ENCODE results near the gene NEUROD2.

The NEUROD2 gene

DNA sequence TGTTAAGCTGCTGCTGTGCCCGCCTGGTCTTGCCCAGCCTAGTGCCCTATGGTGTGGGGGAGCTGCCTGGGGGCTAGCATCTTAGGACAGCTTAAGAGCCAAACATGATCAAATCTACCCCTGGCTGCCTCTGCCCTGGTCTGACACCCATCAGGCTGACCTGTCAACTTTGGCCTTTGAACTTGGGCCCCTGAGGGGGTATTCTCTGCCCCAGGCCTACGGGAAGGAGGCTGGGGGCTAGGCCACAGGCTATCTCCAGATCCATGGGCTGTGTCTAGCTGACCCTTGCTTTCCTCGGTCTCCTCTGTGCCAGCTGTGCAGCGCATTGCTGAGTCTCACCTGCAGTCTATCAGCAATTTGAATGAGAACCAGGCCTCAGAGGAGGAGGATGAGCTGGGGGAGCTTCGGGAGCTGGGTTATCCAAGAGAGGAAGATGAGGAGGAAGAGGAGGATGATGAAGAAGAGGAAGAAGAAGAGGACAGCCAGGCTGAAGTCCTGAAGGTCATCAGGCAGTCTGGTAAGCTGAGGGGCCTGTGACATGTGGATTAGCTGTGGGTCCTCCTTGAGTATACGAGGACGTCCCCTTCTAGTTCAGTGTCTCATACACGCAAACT, 26.0 kb upstream of the NEUROD2 start:
- H3F3A ChIP-seq (ENCODE audit: insufficient read depth, low read length), result no peaks in the 10 kb centered on the region
- H3K27ac ChIP-seq (ENCODE audit: low read length), result no peak overlapping the region
- no peaks in the 10 kb centered on the region for H3K36me3 ChIP-seq (replicated peaks; ENCODE audit: insufficient read depth, low read length)
- no peak overlapping the region for H3K9ac ChIP-seq (ENCODE audit: low read length)
- peaks cover 9% of the 10 kb centered on the region for H3K4me1 ChIP-seq (ENCODE audit: low read length)
- no peak overlapping the region for H3K4me2 ChIP-seq (ENCODE audit: low read depth, low read length)
- H4K20me1 ChIP-seq (ENCODE audit: insufficient read depth, low read length), result no peaks in the 10 kb centered on the region
- no peak for TF ChIP-seq EZH2 (optimal IDR thresholded peaks at IDR 0.05; ENCODE audit: low read depth, low read length)
- TF ChIP-seq, protein P1, sequence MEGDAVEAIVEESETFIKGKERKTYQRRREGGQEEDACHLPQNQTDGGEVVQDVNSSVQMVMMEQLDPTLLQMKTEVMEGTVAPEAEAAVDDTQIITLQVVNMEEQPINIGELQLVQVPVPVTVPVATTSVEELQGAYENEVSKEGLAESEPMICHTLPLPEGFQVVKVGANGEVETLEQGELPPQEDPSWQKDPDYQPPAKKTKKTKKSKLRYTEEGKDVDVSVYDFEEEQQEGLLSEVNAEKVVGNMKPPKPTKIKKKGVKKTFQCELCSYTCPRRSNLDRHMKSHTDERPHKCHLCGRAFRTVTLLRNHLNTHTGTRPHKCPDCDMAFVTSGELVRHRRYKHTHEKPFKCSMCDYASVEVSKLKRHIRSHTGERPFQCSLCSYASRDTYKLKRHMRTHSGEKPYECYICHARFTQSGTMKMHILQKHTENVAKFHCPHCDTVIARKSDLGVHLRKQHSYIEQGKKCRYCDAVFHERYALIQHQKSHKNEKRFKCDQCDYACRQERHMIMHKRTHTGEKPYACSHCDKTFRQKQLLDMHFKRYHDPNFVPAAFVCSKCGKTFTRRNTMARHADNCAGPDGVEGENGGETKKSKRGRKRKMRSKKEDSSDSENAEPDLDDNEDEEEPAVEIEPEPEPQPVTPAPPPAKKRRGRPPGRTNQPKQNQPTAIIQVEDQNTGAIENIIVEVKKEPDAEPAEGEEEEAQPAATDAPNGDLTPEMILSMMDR (IDR thresholded peaks at IDR 0.05; ENCODE audit: low read length), result no peak
- DNase-seq, result no peak
- no peaks in the 10 kb centered on the region for H3K9me2 ChIP-seq (replicated peaks; ENCODE audit: insufficient read depth, low read length)
- H3K27me3 ChIP-seq (replicated peaks; ENCODE audit: insufficient read depth, low read length), result peaks cover 14% of the 10 kb centered on the region; the same call in 1 of the 2 replicates
- no peak overlapping the region for H2AFZ ChIP-seq (ENCODE audit: low read length)
- peaks cover 16% of the 10 kb centered on the region for H3K79me2 ChIP-seq (ENCODE audit: low read length)
- H3K4me3 ChIP-seq (ENCODE audit: low read length), result no peak overlapping the region
- H3K9me3 ChIP-seq (replicated peaks; ENCODE audit: insufficient read depth, low read length), result no peaks in the 10 kb centered on the region

DNA sequence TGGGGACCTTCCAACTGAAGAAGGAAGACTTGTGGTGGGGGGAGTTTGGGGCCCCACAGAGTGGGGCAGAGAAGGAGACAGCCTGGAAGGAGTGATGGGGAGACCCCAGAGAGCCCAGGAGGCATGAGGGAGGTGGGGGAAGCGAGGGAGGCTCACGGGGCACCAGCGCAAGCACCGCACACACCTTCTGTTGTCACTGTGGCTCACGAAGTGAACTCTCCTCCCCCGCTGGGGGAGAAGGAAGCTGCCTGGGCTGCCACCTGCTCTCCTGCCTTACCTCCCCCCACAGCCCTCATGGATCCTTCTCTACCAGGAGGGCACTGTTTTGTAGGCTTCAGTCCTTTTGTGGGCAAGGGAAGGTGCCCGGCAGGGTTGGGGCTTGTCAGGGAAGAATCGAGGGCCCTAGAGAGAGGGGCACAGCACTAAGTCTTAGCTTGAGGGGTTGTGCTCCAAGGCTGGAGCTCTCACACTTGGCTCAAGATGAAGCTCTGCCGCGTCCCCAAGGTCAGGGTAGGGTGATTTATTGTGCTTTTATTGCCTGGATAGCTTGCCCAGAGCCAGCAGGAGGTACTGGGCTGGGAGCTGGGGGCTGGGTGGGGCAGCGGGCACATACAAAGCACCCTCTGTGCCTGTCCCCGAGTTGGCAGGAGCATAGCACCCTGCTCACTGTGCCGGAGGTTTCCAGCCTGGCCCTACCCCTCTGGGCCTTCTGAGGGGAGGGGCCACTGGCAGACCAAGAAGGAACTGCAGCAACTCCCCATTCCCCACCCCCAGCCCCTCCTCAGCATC, 24.6 kb upstream of the NEUROD2 start:
- H3K79me2 ChIP-seq (ENCODE audit: low read length), result peaks cover 3% of the 10 kb centered on the region
- TF ChIP-seq, protein P1 (IDR thresholded peaks at IDR 0.05; ENCODE audit: low read length), result no peak
- no peak for TF ChIP-seq EZH2 (optimal IDR thresholded peaks at IDR 0.05; ENCODE audit: low read depth, low read length)
- TF ChIP-seq EZH2phosphoT487 (IDR thresholded peaks at IDR 0.05; ENCODE audit: low read length), result no peak
- H3K27me3 ChIP-seq (replicated peaks; ENCODE audit: insufficient read depth, low read length), result peaks cover 26% of the 10 kb centered on the region
- no peaks in the 10 kb centered on the region for H3K9me2 ChIP-seq (replicated peaks; ENCODE audit: insufficient read depth, low read length)
- H3K9me3 ChIP-seq (replicated peaks; ENCODE audit: insufficient read depth, low read length), result no peaks in the 10 kb centered on the region
- no peaks in the 10 kb centered on the region for H3K36me3 ChIP-seq (replicated peaks; ENCODE audit: insufficient read depth, low read length)
- no peaks in the 10 kb centered on the region for H3F3A ChIP-seq (ENCODE audit: insufficient read depth, low read length)
- DNase-seq, result no peak
- H3K4me2 ChIP-seq (ENCODE audit: low read depth, low read length), result no peak overlapping the region
- no peak overlapping the region for H3K4me3 ChIP-seq (ENCODE audit: low read length)
- H4K20me1 ChIP-seq (ENCODE audit: insufficient read depth, low read length), result no peaks in the 10 kb centered on the region
- no peak overlapping the region for H3K9ac ChIP-seq (ENCODE audit: low read length)
- H3K4me1 ChIP-seq (ENCODE audit: low read length), result no peaks in the 10 kb centered on the region; the same call in 1 of the 2 replicates
- no peak overlapping the region for H3K27ac ChIP-seq (ENCODE audit: low read length)
- H2AFZ ChIP-seq (ENCODE audit: low read length), result no peak overlapping the region

DNA sequence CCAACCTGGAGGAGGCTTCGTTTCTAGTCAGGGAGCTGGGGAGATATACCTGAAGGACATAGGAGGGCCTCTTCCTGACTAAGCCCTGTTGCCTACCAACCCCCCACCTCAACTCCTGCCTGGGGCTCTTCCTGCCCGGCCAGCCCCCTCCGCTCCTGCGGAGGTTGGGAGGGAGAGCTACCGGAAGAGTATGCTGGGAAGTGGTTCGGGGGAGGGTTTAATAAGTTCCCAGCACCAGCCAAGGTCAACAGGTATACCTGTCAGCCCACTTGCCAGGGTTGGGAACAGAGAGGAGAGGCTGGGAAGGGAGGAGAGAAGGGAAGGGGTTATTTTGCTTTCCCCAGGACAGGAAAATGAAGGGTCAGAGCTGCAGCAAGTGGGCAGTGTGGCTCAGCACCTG, 23.7 kb upstream of the NEUROD2 start:
- H4K20me1 ChIP-seq (ENCODE audit: insufficient read depth, low read length), result no peaks in the 10 kb centered on the region
- H3K4me3 ChIP-seq (ENCODE audit: low read length), result no peak overlapping the region
- no peak overlapping the region for H3K9ac ChIP-seq (ENCODE audit: low read length)
- H3K27me3 ChIP-seq (replicated peaks; ENCODE audit: insufficient read depth, low read length), result peaks cover 35% of the 10 kb centered on the region
- no peak overlapping the region for H3K4me2 ChIP-seq (ENCODE audit: low read depth, low read length)
- no peaks in the 10 kb centered on the region for H3K36me3 ChIP-seq (replicated peaks; ENCODE audit: insufficient read depth, low read length)
- no peak overlapping the region for H3K27ac ChIP-seq (ENCODE audit: low read length)
- H3K9me3 ChIP-seq (replicated peaks; ENCODE audit: insufficient read depth, low read length), result no peaks in the 10 kb centered on the region
- H3K79me2 ChIP-seq (ENCODE audit: low read length), result no peaks in the 10 kb centered on the region
- H3F3A ChIP-seq (ENCODE audit: insufficient read depth, low read length), result no peaks in the 10 kb centered on the region
- no peaks in the 10 kb centered on the region; the same call in 1 of the 2 replicates for H3K4me1 ChIP-seq (ENCODE audit: low read length)
- H2AFZ ChIP-seq (ENCODE audit: low read length), result no peak overlapping the region
- TF ChIP-seq, protein P1 (IDR thresholded peaks at IDR 0.05; ENCODE audit: low read length), result no peak
- TF ChIP-seq EZH2phosphoT487 (IDR thresholded peaks at IDR 0.05; ENCODE audit: low read length), result no peak
- no peak for TF ChIP-seq EZH2 (optimal IDR thresholded peaks at IDR 0.05; ENCODE audit: low read depth, low read length)
- DNase-seq, result no peak
- no peaks in the 10 kb centered on the region for H3K9me2 ChIP-seq (replicated peaks; ENCODE audit: insufficient read depth, low read length)

All from MM.1S (cell line).